HepG2 (cell line): Measurements from ENCODE around the gene RPS19. TPM values are rescaled to one million over a fixed set of nuclear protein-coding genes. Genes with fewer than 3 reads are reported as not detected.
A peak's percentile ranks its signal among the peaks of the same experiment; 100 is the strongest.

Source experiments
- ARID5B ChIP-seq: IDR thresholded peaks from 2 replicates; pipeline ENCODE4 v1.4.0; 2020; ENCODE audit warnings: mild to moderate bottlenecking, missing genetic modification reagents
- CEBPZ ChIP-seq: IDR thresholded peaks from 2 replicates; pipeline ENCODE4 v1.6.1; 2012; ENCODE audit warnings: low read length, improper control_type of control experiment
- HOXD1 ChIP-seq: sonication (generic); formaldehyde crosslinking; IDR thresholded peaks from 2 replicates; pipeline ENCODE4 v1.5.0; 2020; ENCODE audit warnings: missing genetic modification reagents
- KDM1A ChIP-seq: IDR thresholded peaks from 2 replicates; pipeline ENCODE4 v1.6.1; 2016; ENCODE audit warnings: missing compliant biosample characterization
- MXI1 ChIP-seq: IDR thresholded peaks from 3 replicates; pipeline ENCODE4 v1.6.1; 2012; ENCODE audit warnings: low read depth, low read length, inconsistent platforms, borderline replicate concordance
- SNAPC5 ChIP-seq: sonication (generic); formaldehyde crosslinking; IDR thresholded peaks from 2 replicates; pipeline ENCODE4 v1.8.1; 2023; ENCODE audit warnings: mild to moderate bottlenecking, missing genetic modification reagents, borderline replicate concordance
- ZBTB33 ChIP-seq: sonication (generic); formaldehyde crosslinking; IDR thresholded peaks from 2 replicates; pipeline ENCODE4 v1.4.0; 2020; ENCODE audit warnings: missing genetic modification reagents
- ZMAT3 ChIP-seq: sonication (generic); formaldehyde crosslinking; conservative IDR thresholded peaks from 2 replicates; pipeline ENCODE4 v1.7.0; 2021; ENCODE audit warnings: missing genetic modification reagents
- ZNF672 ChIP-seq: sonication (generic); formaldehyde crosslinking; IDR thresholded peaks from 2 replicates; pipeline ENCODE4 v1.8.1; 2022; ENCODE audit warnings: missing genetic modification reagents
- ZSCAN31 ChIP-seq: sonication (generic); formaldehyde crosslinking; IDR thresholded peaks from 2 replicates; pipeline ENCODE4 v1.5.0; 2020; ENCODE audit warnings: low read depth, mild to moderate bottlenecking, missing genetic modification reagents
- polyA plus RNA-seq, 8 experiments: library from polyadenylated mRNA; depleted of rRNA in 3 of 8; stranded (reverse) in 7 of 8; unstranded in 1 of 8; fragments of >200 nt; fragmentation: Illumina TruSeq in 4 of 8; extraction: Trizol in 4 of 8; gene quantifications; 2 replicates each; pipeline versions ENCODE4 v1.2.1 to v1.2.3, GENCODE V29; 2011 to 2016; ENCODE audit warnings: low read depth in 4 of 8, missing spikeins in 1 of 8, mixed read lengths in 1 of 8; ENCODE audit not compliant: insufficient read depth in 1 of 8
- total RNA-seq, 5 experiments: library from RNA; depleted of rRNA; stranded (reverse); fragments of >200 nt; fragmentation: Illumina TruSeq; extraction: Trizol; gene quantifications; 2 replicates each; pipeline ENCODE4 v1.2.3, GENCODE V29; 2016; ENCODE audit warnings: low read depth in 1 of 5
- TF ChIP-seq, protein P1 (sequence below): sonication (generic); formaldehyde crosslinking; IDR thresholded peaks from 2 replicates; pipeline ENCODE4 v1.4.0; 2020; ENCODE audit warnings: mild to moderate bottlenecking, missing genetic modification reagents
- TF ChIP-seq, protein P2 (sequence below): sonication (generic); formaldehyde crosslinking; IDR thresholded peaks from 2 replicates; pipeline ENCODE4 v1.5.1; 2020; ENCODE audit warnings: mild to moderate bottlenecking, missing genetic modification reagents, moderate library complexity

Gene RPS19
- total and polyA plus RNA-seq, 2 of the 13 experiments (the other 11 are each of a cell fraction or from before 2014, with no cell fraction given), result 1,983 to 4,758 TPM

DNA sequence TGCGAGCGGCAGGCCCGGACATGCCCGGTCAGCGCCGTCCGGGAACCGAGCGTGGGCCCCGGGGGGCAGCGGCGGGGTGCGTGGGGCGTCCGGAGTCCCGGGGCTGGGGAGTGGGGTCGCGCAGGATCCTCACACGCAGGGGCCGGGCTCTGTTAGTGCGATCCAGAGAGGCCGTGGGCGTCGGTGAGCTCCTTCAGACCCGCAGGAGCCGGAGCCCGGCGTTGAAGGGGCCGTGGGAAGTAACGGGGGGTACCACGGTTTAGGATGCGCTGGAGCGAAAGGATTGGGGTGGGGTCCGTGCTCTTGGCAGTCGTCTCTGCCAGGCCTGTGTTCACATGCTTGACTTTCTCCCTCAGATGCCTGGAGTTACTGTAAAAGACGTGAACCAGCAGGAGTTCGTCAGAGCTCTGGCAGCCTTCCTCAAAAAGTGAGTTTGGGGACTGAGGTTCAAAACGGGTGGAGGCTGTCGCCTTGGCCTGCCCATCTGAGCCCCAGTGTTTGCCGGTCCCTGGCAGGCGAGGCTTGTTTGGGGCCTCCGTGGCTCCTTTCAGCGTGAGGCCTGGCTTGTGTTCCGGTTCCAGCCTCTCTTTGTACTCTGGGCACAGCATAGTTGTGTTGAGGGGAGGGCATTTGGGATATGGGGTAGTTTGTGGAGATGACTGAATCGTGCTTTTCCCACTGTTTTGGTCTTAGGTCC lies 512 bp downstream of the RPS19 start (continued):
- TF ChIP-seq, protein P1, sequence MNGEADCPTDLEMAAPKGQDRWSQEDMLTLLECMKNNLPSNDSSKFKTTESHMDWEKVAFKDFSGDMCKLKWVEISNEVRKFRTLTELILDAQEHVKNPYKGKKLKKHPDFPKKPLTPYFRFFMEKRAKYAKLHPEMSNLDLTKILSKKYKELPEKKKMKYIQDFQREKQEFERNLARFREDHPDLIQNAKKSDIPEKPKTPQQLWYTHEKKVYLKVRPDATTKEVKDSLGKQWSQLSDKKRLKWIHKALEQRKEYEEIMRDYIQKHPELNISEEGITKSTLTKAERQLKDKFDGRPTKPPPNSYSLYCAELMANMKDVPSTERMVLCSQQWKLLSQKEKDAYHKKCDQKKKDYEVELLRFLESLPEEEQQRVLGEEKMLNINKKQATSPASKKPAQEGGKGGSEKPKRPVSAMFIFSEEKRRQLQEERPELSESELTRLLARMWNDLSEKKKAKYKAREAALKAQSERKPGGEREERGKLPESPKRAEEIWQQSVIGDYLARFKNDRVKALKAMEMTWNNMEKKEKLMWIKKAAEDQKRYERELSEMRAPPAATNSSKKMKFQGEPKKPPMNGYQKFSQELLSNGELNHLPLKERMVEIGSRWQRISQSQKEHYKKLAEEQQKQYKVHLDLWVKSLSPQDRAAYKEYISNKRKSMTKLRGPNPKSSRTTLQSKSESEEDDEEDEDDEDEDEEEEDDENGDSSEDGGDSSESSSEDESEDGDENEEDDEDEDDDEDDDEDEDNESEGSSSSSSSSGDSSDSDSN (CRISPR knock-in tag), result no peak
- TF ChIP-seq ZNF672 (CRISPR knock-in tag) (no peak), ZMAT3 (no peak; the same call in 1 of the 2 replicates), ZSCAN31 (CRISPR knock-in tag) (no peak), SNAPC5 (no peak), CEBPZ (no peak), KDM1A (CRISPR knock-in tag) (no peak), HOXD1 (CRISPR knock-in tag) (no peak), ZBTB33 (CRISPR knock-in tag) (no peak), ARID5B (CRISPR knock-in tag) (no peak), MXI1 (no peak; the same call in 2 of the 3 replicates)
- TF ChIP-seq, protein P2, sequence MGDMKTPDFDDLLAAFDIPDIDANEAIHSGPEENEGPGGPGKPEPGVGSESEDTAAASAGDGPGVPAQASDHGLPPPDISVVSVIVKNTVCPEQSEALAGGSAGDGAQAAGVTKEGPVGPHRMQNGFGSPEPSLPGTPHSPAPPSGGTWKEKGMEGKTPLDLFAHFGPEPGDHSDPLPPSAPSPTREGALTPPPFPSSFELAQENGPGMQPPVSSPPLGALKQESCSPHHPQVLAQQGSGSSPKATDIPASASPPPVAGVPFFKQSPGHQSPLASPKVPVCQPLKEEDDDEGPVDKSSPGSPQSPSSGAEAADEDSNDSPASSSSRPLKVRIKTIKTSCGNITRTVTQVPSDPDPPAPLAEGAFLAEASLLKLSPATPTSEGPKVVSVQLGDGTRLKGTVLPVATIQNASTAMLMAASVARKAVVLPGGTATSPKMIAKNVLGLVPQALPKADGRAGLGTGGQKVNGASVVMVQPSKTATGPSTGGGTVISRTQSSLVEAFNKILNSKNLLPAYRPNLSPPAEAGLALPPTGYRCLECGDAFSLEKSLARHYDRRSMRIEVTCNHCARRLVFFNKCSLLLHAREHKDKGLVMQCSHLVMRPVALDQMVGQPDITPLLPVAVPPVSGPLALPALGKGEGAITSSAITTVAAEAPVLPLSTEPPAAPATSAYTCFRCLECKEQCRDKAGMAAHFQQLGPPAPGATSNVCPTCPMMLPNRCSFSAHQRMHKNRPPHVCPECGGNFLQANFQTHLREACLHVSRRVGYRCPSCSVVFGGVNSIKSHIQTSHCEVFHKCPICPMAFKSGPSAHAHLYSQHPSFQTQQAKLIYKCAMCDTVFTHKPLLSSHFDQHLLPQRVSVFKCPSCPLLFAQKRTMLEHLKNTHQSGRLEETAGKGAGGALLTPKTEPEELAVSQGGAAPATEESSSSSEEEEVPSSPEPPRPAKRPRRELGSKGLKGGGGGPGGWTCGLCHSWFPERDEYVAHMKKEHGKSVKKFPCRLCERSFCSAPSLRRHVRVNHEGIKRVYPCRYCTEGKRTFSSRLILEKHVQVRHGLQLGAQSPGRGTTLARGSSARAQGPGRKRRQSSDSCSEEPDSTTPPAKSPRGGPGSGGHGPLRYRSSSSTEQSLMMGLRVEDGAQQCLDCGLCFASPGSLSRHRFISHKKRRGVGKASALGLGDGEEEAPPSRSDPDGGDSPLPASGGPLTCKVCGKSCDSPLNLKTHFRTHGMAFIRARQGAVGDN (CRISPR knock-in tag), result peak; percentile 42; the same call in 1 of the 2 replicates
